ENCODE measurements around the gene DCTN3.

Gene DCTN3

DNA sequence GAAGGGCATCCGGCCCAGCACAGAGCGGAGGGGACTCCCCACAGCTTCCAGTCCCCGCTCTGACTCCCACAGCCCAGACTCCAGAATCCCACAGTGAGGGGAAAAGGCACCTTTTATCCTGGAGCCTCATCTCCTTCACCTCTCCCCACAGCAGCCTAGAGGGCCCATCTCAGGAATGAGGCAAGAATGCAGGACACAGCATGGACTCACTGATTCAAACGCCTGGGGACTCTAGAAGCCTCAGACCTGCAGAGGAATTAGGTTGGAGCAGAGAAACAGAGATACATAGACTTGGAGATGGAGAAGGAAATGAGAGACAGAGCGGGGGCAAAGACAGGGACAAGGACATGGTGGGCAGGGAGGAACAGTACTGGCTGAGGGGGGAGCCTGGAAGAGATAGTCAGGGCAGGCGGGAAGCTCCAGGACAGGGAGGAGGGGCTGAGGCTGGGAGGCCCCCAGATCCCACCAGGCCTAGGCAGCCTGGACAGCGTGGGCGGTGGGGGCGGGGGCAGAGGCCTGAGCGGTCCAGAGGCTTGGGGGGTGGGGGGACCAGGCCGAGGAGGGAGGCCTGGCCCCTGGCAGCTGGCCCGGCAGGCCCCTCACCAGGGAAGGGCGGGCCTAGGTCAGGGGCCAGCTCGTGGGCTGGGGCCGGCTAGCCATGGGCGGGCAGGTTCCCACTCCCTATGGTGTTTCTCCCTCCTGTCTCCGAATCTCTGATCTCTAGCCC is 46.5 kb downstream of the DCTN3 start:
- no peak for DNase-seq (ENCODE audit: low spot score)

DNA sequence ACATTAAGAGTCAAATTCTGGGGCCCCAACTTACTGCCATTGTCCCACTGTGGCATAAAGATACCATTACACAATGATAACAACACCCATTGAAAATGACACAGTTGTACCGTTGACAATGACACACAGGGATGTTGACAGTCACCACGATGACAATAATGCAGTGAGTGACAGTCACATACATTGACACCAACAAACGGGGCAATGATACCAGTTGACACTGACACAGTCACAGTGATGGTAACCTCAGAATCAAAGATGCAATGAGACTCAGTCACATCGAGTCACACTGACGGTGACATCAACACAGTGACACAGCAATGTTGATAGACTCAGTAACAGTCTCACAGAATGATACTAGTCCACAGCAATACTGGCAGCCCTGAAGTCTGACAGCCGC is 47.7 kb downstream of the DCTN3 start:
- no peak for DNase-seq (ENCODE audit: low spot score)

DNA sequence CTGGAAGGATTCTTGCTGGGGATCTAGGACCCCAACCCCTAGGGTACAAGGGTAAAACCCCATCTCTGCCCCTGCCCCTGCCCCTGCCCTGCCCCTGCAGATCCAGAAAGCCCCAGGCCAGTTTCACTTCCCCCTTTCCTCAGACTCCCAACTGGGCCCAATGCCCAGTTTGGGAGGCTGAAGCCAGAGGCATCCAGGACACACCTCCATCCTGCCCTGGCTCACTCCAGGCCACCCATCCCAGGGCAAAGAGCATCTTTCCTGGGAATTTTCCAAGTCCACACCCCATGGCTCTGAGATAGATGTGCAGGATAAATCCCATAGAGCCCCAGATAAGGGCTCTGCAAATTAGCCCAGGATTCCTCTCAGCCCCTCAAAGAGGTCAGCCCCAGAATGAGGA is 48.2 kb downstream of the DCTN3 start:
- no peak for DNase-seq (ENCODE audit: low spot score)

DNA sequence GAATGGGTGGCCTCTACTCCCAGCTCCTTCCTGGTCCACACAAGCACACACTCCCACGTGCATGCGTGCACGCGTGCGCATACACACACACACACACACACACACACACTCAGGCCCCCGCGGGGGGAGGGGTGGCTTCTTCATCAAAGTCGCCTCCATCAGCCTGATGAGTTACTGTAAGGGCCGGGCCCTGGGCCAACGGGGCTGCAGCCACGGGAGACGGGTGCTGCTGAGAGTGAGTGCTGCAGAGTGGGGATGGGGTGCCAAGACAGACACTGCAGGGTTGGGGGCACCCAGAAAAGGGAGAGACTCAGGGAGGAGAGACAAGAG is 48.8 kb downstream of the DCTN3 start:
- no peak for DNase-seq (ENCODE audit: low spot score)

DNA sequence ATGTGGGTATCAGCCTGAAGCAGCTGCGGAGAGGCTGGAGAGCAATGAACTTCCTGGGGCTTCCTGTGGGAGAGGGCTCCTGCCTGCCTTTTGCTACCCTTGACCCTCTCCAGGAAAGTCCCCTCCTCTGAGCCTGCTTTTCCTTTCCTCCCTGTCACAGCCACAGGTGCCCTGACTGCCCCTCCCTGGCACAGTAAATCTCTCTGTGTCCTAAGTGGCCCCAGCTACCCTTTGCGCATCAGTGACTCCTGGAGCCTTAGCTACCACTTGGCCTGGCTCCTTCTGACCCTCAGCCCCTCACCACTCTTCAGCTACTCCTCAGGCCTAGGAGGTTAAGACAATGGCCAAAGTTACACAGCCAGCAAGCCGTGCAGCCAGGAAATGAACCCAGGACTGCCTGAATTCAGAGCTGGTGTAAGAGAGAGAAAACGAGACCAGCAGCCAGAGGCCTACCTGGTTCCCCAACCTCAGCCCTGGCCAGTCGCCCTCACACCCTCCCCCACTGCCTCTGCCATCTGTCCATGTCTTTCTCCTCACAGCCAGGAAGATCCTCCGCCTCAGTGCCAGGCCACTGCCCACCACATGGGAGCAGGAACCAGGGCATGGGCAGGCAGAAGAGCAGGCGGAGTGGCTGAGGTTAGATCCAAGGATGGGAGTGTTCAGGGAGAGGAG is 49.4 kb downstream of the DCTN3 start:
- DNase-seq (ENCODE audit: low spot score), result no peak

DNA sequence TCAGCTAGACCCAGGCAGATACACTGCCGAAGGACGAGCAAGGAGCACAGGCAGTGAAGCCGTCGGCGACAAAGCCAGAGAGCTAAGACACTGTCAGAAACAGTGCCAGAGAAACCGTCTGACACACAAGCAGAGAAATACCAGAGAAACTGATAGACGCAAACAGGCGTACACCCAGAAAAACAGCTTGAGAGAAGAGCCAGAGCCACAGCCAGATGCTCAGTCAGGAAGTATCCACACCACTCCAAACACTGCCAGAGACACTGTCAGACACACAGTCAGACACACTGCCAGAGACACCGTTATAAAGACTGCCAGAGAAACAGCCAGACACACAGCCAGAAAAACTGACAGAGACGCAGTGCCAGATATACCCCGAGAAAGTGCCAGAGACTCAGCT is 49.9 kb downstream of the DCTN3 start:
- DNase-seq (ENCODE audit: low spot score), result no peak

DNA sequence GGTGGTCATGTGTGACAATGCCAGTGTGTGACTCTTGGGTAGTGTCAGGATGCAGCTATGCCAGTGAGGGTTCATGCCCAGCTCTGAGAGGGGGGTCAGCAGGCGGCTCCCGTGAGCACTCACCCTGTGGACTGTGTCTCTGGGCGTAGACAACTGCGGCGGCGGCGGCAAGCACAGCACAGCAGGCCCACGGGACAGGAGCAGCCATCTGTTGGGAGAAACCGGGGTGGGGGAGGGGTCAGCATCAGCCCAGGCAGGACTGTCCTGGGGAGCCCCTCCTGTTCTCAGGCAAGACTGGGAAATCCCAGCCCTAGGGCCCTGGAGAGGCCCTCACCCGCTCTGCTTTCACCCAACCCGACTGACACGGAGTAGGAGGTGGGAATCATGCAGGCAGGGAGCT is 51.5 kb downstream of the DCTN3 start:
- DNase-seq (ENCODE audit: low spot score), result no peak

DNA sequence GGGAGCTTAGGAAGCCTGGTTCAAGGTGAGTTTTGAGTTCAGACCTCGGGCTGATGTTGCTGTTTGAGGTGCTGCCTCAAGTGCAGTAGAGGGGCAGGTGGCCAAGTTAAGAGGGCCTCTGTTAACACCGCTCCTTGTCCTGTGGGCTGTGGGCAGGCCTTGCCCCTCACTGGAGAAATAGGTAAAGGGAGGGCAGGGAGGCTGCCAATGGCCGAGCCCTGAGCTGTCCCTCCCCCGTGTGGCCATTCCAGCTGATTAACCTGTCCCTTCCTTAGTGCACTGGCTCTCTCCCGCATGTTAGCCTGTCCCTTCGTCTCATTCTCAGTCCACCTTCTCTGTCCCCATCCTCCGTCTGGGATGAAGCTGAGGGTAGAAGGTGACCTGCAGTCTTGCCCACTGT is 52.2 kb downstream of the DCTN3 start:
- no peak for DNase-seq (ENCODE audit: low spot score)

DNA sequence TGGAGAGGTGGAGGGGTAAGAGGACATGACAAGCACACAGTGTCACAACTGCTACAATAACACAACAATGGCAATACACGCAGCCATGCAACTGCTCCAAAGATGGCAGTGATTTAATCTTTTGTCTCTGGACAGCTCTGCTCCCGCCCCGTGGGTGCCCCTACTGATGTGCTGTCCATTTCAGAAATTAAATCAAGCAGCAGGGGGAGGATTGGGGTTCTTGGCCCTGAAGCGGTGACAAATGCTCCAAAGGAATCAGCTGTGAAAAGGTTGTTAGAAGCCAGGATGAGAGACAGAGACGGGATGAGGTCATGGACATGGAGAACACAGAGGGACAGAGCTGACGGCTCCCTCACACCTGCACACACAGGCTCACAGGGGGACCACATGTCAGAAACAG is 53.3 kb downstream of the DCTN3 start:
- no peak for DNase-seq (ENCODE audit: low spot score)

DNA sequence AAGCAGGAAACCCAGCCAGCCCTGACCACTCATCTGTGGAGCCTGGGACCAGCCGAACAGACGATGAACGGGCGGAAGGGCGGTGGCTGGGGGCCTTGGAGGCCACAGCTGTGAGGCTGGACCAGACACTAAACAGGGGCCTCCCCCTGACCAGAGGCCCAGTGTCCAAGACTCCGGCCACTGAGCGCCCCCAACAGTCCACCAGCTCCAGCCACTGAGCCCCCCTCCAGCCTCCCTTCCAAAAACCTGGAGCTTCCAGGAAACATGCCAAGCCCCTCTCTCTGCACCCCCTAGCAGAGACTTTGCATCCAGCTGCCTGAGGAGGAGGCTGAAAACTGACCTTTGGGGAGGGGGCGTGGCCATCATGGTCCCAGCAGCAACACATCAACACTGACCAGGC is 54.0 kb downstream of the DCTN3 start:
- no peak for DNase-seq (ENCODE audit: low spot score)

DNA sequence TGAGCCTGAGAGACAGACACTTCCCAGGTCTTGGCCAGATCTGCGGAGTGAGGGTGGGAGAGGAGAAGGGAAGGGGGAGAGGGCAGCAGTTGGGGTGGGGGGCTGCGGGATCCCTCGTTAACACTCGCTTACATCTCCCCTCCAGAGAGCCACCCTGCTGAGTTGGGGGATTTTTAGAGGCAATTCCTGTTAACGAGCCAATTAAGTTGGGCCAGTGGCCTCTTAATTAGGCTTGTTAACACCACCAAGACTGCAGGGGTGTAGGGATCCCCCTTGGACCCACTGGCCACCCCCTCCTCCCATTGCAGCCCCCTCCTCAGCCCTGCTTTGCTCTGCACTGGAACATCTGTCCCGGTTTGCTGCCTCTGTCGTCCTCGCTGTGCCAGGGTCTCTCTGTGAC is 54.4 kb downstream of the DCTN3 start:
- no peak for DNase-seq (ENCODE audit: low spot score)

DNA sequence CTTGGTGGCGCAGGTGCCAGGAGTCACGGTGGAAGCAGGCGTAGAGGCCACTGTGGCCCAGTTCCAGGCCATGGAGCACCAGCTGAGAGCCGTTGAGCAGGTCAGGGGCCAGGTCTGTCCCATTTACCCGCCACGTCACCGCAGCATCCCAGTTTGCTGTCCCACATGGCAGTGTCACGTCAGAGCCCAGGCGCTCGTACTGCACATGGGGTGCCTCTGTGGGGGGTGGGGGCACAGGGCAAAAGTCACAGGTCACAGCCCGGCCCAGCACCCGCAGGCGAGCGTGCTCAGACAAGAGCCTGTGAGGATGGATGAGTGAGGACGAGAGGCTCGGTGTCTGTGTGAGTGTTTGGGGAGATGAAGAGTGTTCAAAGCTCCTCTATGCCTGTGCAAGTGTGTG is 55.7 kb downstream of the DCTN3 start:
- no peak for DNase-seq (ENCODE audit: low spot score)

All from hematopoietic multipotent progenitor cell treated with erythropoietin and hydrocortisone succinate and interleukin-3 and kit ligand, for 15 days (in vitro differentiated cells).